Measurements from ENCODE around the gene PREPL. TPM values are rescaled to one million over a fixed set of nuclear protein-coding genes. Genes with fewer than 3 reads are reported as not detected.

The PREPL gene
- total RNA-seq, 4 donors from 2014 or later, result 29.2 to 55.9 (median 32.4) TPM

DNA sequence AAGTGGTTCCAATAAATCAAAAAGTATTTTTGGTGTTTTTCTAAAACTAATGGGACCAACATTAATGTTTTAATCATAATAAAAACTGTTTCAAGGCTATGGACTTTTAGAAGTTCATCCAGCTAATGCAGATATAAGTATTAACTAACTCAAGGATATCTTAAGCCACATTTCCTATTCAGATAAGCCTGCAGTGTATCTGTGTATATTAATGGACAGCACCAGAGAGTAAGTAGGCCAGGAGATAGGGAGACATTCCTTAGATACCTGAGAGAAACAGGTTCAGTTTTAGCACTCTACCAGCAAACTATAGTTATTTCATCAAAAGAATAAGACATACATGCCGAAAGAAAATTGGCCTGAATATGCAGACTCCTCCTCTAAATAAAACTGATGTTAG, 27.3 kb downstream of the PREPL start:
- no peak for DNase-seq
- Histone ChIP-seq H3K9me3 (no peaks in the 10 kb centered on the region), H3K27me3 (no peaks in the 10 kb centered on the region), H3K36me3 (peaks cover 0 to 38% (median 16%) of the 10 kb centered on the region in 4 donors), H3K27ac (no peak overlapping the region), H3K4me3 (no peak overlapping the region), H3K4me1 (no peaks in the 10 kb centered on the region)
- intact Hi-C loops (cut with DNase I; ENCODE audit: low total_unique reads), result no loop called here
- WGBS, 2 donors (ENCODE audit: low coverage in 1 of 2), result 93 to 100% methylated on average over 1 of the region's 1 CpG
- TF ChIP-seq, protein P1, sequence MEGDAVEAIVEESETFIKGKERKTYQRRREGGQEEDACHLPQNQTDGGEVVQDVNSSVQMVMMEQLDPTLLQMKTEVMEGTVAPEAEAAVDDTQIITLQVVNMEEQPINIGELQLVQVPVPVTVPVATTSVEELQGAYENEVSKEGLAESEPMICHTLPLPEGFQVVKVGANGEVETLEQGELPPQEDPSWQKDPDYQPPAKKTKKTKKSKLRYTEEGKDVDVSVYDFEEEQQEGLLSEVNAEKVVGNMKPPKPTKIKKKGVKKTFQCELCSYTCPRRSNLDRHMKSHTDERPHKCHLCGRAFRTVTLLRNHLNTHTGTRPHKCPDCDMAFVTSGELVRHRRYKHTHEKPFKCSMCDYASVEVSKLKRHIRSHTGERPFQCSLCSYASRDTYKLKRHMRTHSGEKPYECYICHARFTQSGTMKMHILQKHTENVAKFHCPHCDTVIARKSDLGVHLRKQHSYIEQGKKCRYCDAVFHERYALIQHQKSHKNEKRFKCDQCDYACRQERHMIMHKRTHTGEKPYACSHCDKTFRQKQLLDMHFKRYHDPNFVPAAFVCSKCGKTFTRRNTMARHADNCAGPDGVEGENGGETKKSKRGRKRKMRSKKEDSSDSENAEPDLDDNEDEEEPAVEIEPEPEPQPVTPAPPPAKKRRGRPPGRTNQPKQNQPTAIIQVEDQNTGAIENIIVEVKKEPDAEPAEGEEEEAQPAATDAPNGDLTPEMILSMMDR (IDR thresholded peaks at IDR 0.05), result no peak
- no peak for TF ChIP-seq POLR2AphosphoS5 (IDR thresholded peaks at IDR 0.05)
- no peak for TF ChIP-seq POLR2A (IDR thresholded peaks at IDR 0.05)
- TF ChIP-seq EP300 (IDR thresholded peaks at IDR 0.05; ENCODE audit: low read depth), result no peak
- in situ Hi-C loops (cut with MboI; ENCODE audit: low pct_ligation_motif_present in 1 of 4, low pct_unique_long_range_greater_than_20kb in 1 of 4, low sequenced_read_pairs in 3 of 4), result no loop called here

DNA sequence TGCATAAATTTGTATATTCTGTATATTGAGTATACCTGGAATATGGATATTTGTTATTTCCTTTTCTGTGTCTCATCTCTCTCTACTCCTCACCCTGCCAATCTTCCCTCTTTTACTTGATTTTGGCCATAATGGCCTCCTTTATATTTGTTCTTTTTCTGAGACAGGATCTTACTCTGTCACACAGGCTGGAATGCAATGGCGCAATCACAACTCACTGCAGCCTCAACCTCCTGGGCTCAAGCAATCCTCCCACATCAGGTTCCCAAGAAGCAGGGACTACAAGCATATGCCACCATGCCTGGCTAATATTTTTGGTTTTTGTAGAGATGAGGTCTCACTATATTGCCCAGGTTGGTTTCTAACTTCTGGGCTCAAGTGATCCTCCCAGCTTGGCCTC, 30.5 kb downstream of the PREPL start:
- no peak overlapping the region for H3K27ac ChIP-seq
- no peak for DNase-seq
- H3K36me3 ChIP-seq, result peaks cover 0 to 31% (median 15%) of the 10 kb centered on the region in 4 donors
- H3K4me1 ChIP-seq, result no peaks in the 10 kb centered on the region
- TF ChIP-seq EP300 (IDR thresholded peaks at IDR 0.05; ENCODE audit: low read depth), result no peak
- no peak for TF ChIP-seq POLR2AphosphoS5 (IDR thresholded peaks at IDR 0.05)
- TF ChIP-seq, protein P1 (IDR thresholded peaks at IDR 0.05), result no peak
- no peak for TF ChIP-seq POLR2A (IDR thresholded peaks at IDR 0.05)
- WGBS, 2 donors (ENCODE audit: low coverage in 1 of 2), result 100% methylated on average over 1 of the region's 1 CpG
- H3K4me3 ChIP-seq, result no peak overlapping the region
- H3K27me3 ChIP-seq, result no peaks in the 10 kb centered on the region
- in situ Hi-C loops (cut with MboI; ENCODE audit: low pct_ligation_motif_present in 1 of 4, low pct_unique_long_range_greater_than_20kb in 1 of 4, low sequenced_read_pairs in 3 of 4), result no loop called here
- intact Hi-C loops (cut with DNase I; ENCODE audit: low total_unique reads), result no loop called here
- no peaks in the 10 kb centered on the region for H3K9me3 ChIP-seq

DNA sequence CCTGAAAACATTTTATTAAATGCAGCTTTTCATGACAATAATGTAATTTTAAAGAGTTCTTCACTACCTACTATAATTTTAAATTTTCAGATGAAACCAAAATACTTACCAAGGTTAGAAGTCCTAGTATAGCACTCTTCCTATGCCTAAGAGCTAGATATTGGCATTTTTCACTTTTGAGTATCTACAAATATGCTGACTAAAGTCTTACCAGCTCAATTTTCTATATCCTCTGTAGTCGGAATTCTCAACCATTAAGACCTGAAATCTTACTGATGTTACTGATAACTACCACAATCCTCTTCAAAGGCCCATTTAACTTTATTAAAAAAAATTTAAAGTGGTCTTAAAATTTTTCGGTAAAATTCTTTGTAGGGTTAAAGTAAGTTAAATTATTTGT, 32.0 kb downstream of the PREPL start:
- intact Hi-C loops (cut with DNase I; ENCODE audit: low total_unique reads) (no loop called here), in situ Hi-C loops (cut with MboI; ENCODE audit: low pct_ligation_motif_present in 1 of 4, low pct_unique_long_range_greater_than_20kb in 1 of 4, low sequenced_read_pairs in 3 of 4) (no loop called here)
- DNase-seq, result no peak
- H3K27ac ChIP-seq, result no peak overlapping the region
- no peaks in the 10 kb centered on the region for H3K4me1 ChIP-seq
- H3K9me3 ChIP-seq, result no peaks in the 10 kb centered on the region
- H3K27me3 ChIP-seq, result no peaks in the 10 kb centered on the region
- no peak overlapping the region for H3K4me3 ChIP-seq
- H3K36me3 ChIP-seq, result peaks cover 0 to 36% (median 17%) of the 10 kb centered on the region in 4 donors
- TF ChIP-seq POLR2A (IDR thresholded peaks at IDR 0.05) (no peak), EP300 (IDR thresholded peaks at IDR 0.05; ENCODE audit: low read depth) (no peak), POLR2AphosphoS5 (IDR thresholded peaks at IDR 0.05) (no peak)
- TF ChIP-seq, protein P1 (IDR thresholded peaks at IDR 0.05), result no peak
- 89 to 93% methylated on average over 2 of the region's 2 CpGs for WGBS, 2 donors (ENCODE audit: low coverage in 1 of 2)

DNA sequence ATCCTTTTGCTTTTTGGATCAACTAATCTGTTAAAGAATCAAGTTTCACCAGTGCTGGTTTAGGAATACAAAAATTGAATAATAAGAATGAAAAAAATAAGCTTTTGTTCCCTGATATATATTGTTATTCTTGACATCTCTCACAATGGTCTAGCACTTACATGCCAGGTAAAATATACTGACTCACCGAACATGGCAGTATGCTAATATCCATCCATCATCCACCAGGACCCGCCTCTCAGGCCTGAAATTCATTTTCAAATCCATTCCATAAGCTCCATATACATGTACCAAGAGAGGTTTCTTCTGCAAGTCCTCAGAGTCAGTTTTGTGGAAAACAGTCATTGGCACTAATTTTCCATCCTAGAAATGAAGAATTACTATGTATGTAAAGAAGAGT, 32.5 kb downstream of the PREPL start:
- Histone ChIP-seq H3K4me1 (no peaks in the 10 kb centered on the region), H3K27ac (no peak overlapping the region), H3K36me3 (peaks cover 0 to 39% (median 18%) of the 10 kb centered on the region in 4 donors), H3K27me3 (no peaks in the 10 kb centered on the region), H3K4me3 (no peak overlapping the region), H3K9me3 (no peaks in the 10 kb centered on the region)
- in situ Hi-C loops (cut with MboI; ENCODE audit: low pct_ligation_motif_present in 1 of 4, low pct_unique_long_range_greater_than_20kb in 1 of 4, low sequenced_read_pairs in 3 of 4), result no loop called here
- intact Hi-C loops (cut with DNase I; ENCODE audit: low total_unique reads), result no loop called here
- 89 to 96% methylated on average over 2 of the region's 2 CpGs for WGBS, 2 donors (ENCODE audit: low coverage in 1 of 2)
- DNase-seq, result no peak
- TF ChIP-seq POLR2A (IDR thresholded peaks at IDR 0.05) (no peak), EP300 (IDR thresholded peaks at IDR 0.05; ENCODE audit: low read depth) (no peak), POLR2AphosphoS5 (IDR thresholded peaks at IDR 0.05) (no peak)
- TF ChIP-seq, protein P1 (IDR thresholded peaks at IDR 0.05), result no peak
